CD4-positive, alpha-beta T cell treated with Interleukin-17A for 1 hour (primary cell): ENCODE data around the gene PPP2R1A.
A peak's percentile ranks its signal among the peaks of the same experiment; 100 is the strongest.
"Not testable (repeated sequence)": the region's sequence is repeated elsewhere in the genome, so short reads cannot be mapped to it uniquely, and the experiment has no call there.

Source experiments
- DNase-seq: peaks from one replicate; pipeline ENCODE4 v3.0.0-alpha.2; 2020

Gene PPP2R1A

GRCh38 chr19:52248241-52248640, 58.4 kb downstream of the PPP2R1A start:
- DNase-seq: peak; percentile 70

- DNase-seq: no peak
These were observed 68.6 kb downstream of the PPP2R1A start for GRCh38 chr19:52258426-52258825.

GRCh38 chr19:52265556-52265955, 75.7 kb downstream of the PPP2R1A start:
- not testable (repeated sequence) for DNase-seq

GRCh38 chr19:52269338-52270261, 79.7 kb downstream of the PPP2R1A start, which contains the start of gene ZNF766:
TSS of gene ZNF766 (plus strand) at chr19:52269587. CDS start at chr19:52269614, 27 bp downstream.
- peak; percentile 96 for DNase-seq

- peak; percentile 10 for DNase-seq
These were observed 80.5 kb downstream of the PPP2R1A start for GRCh38 chr19:52270266-52270885.

GRCh38 chr19:52273301-52273700, 83.4 kb downstream of the PPP2R1A start:
- DNase-seq: no peak

GRCh38 chr19:52274191-52274590, 84.3 kb downstream of the PPP2R1A start:
- DNase-seq: no peak

- no peak for DNase-seq
These were observed 86.1 kb downstream of the PPP2R1A start for GRCh38 chr19:52275988-52276387.

- DNase-seq: no peak
These were observed 87.6 kb downstream of the PPP2R1A start for GRCh38 chr19:52277471-52277870.
